Esophagus (tissue), 2 donors: ENCODE measurements around the gene C17orf107. TPM values are rescaled to one million over a fixed set of nuclear protein-coding genes. Genes with fewer than 3 reads are reported as not detected.
"Not testable (repeated sequence)": the region's sequence is repeated elsewhere in the genome, so short reads cannot be mapped to it uniquely, and the experiment has no call there.

ENCODE experiments used
- H3K27ac ChIP-seq, 2 donors: one replicate each; pipeline ENCODE4 v1.5.1; 2013; ENCODE audit warnings: low read depth in 2 of 2, mild to moderate bottlenecking in 2 of 2, inconsistent platforms in 1 of 2, low read length in 1 of 2, moderate library complexity in 1 of 2
- H3K27me3 ChIP-seq, 2 donors: one replicate each; pipeline ENCODE4 v1.6.1; 2013; ENCODE audit warnings: low read length in 2 of 2, control low read depth in 1 of 2, mild to moderate bottlenecking in 1 of 2; ENCODE audit not compliant: insufficient read depth in 2 of 2, control insufficient read depth in 1 of 2
- H3K36me3 ChIP-seq, 2 donors: one replicate each; pipeline ENCODE4 v1.6.1; 2013; ENCODE audit warnings: low read length in 1 of 2; ENCODE audit not compliant: control insufficient read depth in 2 of 2, insufficient read depth in 2 of 2
- H3K4me1 ChIP-seq, 2 donors: one replicate each; pipeline ENCODE4 v1.6.1; 2013; ENCODE audit warnings: low read length in 1 of 2; ENCODE audit not compliant: control insufficient read depth in 2 of 2, insufficient read depth in 2 of 2
- H3K4me3 ChIP-seq, 2 donors: one replicate each; pipeline ENCODE4 v1.5.1; 2013; ENCODE audit warnings: low read length in 2 of 2, mild to moderate bottlenecking in 2 of 2, low read depth in 1 of 2, moderate library complexity in 1 of 2
- H3K9me3 ChIP-seq, 2 donors: one replicate each; pipeline ENCODE4 v1.6.1; 2013; ENCODE audit warnings: mild to moderate bottlenecking in 2 of 2, low read depth in 1 of 2, low read length in 1 of 2, moderate library complexity in 1 of 2; ENCODE audit not compliant: control insufficient read depth in 2 of 2, insufficient read depth in 1 of 2
- WGBS, 2 donors: extraction: QIAGEN DNeasy Blood & Tissue Kit; methylation state at CpG; one replicate each; pipeline ENCODE4 v1.1.7; 2013; 5-methylcytosine and 5-hydroxymethylcytosine counted together
- polyA plus RNA-seq, 2 donors: library from polyadenylated mRNA; stranded (reverse); fragments of 200-250 nt; gene quantifications; one replicate each; pipeline ENCODE4 v1.2.3, GENCODE V29; 2013
- donor health status: healthy with polysubstance abuse.
- donor health status: Bipolar disorder and iron deficiency.

Gene C17orf107
- under 1 TPM; 0.58 to 0.71 TPM for polyA plus RNA-seq

DNA sequence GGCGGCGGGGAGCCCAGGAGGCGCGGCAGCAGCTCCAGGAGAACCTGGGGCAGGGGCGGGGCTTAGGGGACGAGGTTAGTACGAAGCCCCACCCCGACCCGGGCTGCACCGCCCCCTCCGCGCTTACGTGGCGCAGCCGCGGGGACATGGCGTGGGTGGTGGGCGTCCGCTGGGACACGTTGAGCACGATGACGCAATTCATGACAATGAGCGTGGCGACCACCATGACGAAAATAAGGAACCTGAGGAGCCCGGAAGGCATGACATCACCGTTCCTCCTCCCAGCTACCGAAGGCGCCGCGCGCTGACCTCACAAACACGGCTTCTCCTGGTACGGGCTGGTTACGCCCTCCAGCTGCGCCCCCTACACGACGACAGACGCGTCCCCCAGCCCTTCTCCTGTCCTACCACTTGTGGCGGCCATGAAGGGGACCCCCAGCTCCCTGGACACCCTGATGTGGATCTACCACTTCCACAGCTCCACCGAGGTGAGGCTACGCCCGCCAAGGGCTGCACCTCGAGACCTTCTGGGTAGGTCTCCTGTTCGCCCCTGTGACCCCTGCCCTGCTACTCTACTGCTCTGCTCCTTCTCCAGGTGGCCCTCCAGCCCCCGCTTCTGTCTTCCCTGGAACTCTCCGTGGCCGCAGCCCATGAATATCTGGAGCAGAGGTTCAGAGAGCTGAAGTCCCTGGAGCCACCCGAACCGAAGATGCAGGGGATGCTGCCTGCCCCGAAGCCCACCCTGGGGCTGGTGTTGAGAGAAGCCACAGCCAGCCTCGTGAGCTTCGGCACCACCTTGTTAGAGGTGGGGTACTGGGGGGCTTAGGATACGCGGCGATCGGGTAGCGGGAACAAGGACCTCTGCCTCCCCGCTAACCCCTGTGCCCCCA is at the start of gene C17orf107:
C17orf107 (plus strand) TSS at position 196 of the 890 bp plus-strand sequence; CDS start at position 423, 227 bp downstream.
- Histone ChIP-seq H3K27ac (no peak within 1 kb of the TSS), H3K9me3 (no peaks in the 10 kb centered on the region), H3K36me3 (peaks cover 7 to 32% of the 10 kb centered on the region in 2 donors), H3K4me3 (peak within 1 kb of the TSS; percentile 30 to 51), H3K4me1 (peaks cover 0 to 17% of the 10 kb centered on the region in 2 donors), H3K27me3 (no peaks in the 10 kb centered on the region)
- WGBS, 2 donors, result 8 to 9% methylated on average over 50 to 60 of the region's 60 CpGs

DNA sequence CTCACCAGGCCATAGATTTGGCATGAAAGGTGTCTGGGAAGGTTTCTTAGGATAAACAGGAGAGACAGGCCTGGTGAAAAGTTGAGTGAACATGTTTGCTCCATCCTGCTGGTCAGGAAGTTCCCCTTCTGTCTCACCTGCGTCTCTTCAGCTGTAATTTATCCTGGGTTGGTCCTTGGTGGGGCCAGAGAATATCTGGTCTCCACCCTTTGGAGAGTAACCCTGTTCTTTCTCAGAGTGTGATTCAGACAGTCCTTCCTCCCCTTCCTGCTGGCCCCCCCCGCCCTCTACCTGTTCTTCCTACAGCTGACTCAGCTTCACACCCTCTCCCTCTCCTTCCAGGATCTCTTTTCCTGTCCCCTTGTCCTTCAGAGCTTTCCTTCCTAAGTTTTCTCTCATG is 49.1 kb upstream of the C17orf107 start:
- Histone ChIP-seq H3K27me3 (no peaks in the 10 kb centered on the region), H3K36me3 (peaks cover 0 to 2% of the 10 kb centered on the region in 2 donors), H3K4me1 (peaks cover 7 to 39% of the 10 kb centered on the region in 2 donors), H3K9me3 (no peaks in the 10 kb centered on the region), H3K4me3 (no peak overlapping the region), H3K27ac (peak overlapping the region; percentile 92 to 97)
- WGBS, 2 donors, result 53 to 61% methylated on average over 2 of the region's 2 CpGs

DNA sequence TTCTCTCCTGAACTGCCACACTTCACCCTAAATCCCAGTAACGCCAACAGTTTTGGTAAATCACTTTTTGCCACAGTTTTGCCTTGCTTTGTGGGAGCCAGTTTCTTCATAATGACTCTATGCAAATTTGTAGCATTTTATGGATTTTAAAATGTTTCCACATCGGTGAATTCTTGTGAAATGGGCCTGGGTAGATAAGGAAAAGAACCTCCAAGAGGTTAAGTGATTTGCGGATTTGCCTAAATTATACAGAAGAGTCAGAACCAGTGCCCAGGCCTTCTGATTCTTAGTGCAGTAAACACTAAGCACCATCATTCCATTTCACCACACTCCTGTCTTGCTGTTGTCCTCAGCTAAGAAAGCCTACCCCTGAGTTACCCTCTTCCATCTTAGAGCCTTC is 48.3 kb upstream of the C17orf107 start:
- WGBS, 2 donors, result 82 to 83% methylated on average over 3 of the region's 3 CpGs
- Histone ChIP-seq H3K27me3 (no peaks in the 10 kb centered on the region), H3K4me3 (no peak overlapping the region), H3K27ac (peak overlapping the region; percentile 92 to 97), H3K4me1 (peaks cover 4 to 35% of the 10 kb centered on the region in 2 donors), H3K36me3 (peaks cover 0 to 2% of the 10 kb centered on the region in 2 donors), H3K9me3 (no peaks in the 10 kb centered on the region)

DNA sequence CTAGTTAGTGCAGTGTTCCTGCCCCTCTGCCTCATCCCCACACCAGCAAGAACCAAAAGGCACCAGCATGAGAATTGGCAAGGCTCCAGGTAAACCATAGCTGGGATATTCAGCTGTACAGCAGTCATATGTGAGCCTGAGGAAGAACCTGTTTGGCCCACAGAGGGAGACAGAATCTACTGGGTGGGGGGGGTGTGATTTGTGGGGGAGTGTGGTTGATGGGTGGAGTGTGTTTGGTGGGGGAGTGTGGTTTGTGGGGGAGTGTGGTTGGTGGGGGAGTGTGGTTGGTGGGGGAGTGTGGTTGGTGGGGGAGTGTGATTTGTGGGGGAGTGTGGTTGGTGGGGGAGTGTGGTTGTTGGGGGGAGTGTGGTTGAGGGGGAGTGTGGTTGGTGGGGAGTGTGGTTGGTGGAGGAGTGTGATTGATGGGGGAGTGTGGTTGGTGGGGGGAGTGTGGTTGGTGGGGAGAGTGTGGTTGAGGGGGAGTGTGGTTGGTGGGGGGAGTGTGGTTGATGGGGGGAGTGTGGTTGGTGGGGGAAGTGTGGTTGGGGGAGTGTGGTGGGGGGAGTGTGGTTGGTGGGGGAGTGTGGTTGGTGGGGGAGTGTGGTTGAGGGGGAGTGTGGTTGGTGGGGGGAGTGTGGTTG is 46.6 kb upstream of the C17orf107 start:
- Histone ChIP-seq H3K27me3 (no peaks in the 10 kb centered on the region), H3K27ac (peak overlapping the region; percentile 93 to 99), H3K4me3 (no peak overlapping the region), H3K9me3 (no peaks in the 10 kb centered on the region), H3K4me1 (peaks cover 6 to 33% of the 10 kb centered on the region in 2 donors), H3K36me3 (no peaks in the 10 kb centered on the region)

DNA sequence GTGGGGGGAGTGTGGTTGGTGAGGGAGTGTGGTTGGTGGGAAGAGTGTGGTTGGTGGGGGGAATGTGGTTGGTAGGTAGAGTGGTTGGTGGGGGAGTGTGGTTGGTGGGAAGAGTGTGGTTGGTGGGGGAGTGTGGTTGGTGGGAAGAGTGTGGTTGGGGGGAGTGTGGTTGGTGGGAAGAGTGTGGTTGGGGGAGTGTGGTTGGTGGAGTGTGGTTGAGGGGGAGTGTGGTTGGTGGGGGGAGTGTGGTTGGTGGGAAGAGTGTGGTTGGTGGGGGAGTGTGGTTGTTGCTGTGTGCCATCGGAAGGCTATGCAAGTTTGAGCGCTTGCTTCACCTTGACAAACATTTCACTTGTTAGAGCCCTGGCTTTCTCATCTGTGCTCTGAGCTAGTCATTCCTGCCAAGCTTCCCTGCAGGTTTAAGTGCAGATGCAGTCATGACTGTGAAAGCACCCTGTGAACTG is 46.1 kb upstream of the C17orf107 start:
- Histone ChIP-seq H3K27me3 (no peaks in the 10 kb centered on the region), H3K9me3 (no peaks in the 10 kb centered on the region), H3K4me3 (peak overlapping the region in 1 of 2 donors; percentile 22), H3K36me3 (no peaks in the 10 kb centered on the region), H3K4me1 (peaks cover 6 to 33% of the 10 kb centered on the region in 2 donors), H3K27ac (peak overlapping the region; percentile 93 to 99)
- 57 to 68% methylated on average over 2 of the region's 2 CpGs for WGBS, 2 donors

DNA sequence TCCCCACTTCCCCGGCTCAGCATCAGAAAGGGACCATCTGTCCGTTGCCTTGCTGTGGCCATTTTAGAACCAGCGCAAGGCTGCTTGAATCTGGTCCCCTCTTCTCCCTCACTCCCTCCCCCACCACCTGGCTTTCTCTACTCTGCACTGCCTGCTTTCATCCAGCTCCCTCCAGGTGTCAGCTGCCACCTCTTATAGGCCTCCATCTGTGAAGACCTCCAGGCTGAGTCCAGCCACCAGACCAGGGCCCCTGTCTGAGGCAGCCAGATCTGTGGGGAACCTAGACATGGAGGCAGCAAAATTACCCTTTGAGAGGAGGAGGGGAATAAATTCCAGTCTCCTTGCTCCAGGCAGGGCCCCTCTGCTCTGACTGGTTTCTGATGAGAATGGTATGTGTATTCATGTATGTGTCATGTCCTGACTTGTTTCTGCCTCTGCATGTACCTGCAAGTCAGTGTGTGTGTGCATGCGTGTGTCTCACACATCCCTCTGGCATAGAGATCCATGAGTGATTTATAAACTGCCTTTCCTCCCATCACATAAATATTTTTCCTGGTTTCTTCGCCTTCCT is 45.1 kb upstream of the C17orf107 start:
- Histone ChIP-seq H3K36me3 (no peaks in the 10 kb centered on the region), H3K9me3 (no peaks in the 10 kb centered on the region), H3K4me1 (peaks cover 6 to 31% of the 10 kb centered on the region in 2 donors), H3K4me3 (peak overlapping the region in 1 of 2 donors; percentile 28), H3K27me3 (no peaks in the 10 kb centered on the region), H3K27ac (peak overlapping the region; percentile 93 to 99)
- WGBS, 2 donors, result 57 to 58% methylated on average over 5 of the region's 5 CpGs

DNA sequence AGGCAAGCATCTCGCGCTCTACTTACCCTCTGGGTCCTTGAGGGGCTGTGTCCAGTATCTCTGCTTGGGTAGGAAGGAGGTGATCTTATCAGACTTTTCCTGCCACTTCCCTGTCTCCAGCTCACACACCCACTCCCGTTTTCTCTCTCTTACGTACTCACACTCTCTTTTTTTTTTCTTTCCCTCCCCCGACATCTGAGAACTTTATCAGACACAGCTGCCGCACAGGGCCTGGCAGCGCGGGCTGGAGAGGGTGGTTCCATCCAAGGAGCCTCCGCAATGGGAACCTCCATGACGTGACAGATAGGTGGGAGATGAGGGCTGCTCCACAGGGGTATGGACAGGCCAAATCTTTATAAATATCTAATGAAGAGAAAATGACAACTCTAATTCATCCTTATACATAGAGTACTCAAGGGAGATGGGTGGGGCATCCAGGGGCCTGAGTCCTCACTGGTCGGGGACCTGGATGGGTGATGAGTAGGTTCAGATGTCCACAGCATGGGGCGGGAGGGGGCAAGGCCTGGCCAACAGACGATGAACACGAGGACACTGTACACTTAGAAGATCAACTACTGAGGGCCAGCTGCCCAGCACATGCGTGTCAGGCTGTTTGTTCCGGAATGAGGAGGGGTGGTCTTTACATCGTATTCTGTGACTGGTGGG is 42.9 kb upstream of the C17orf107 start:
- Histone ChIP-seq H3K27ac (peak overlapping the region; percentile 11 to 64), H3K36me3 (peaks cover 0 to 4% of the 10 kb centered on the region in 2 donors), H3K27me3 (no peaks in the 10 kb centered on the region), H3K9me3 (no peaks in the 10 kb centered on the region), H3K4me1 (peaks cover 8 to 29% of the 10 kb centered on the region in 2 donors), H3K4me3 (no peak overlapping the region)
- 86 to 88% methylated on average over 17 of the region's 17 CpGs for WGBS, 2 donors

DNA sequence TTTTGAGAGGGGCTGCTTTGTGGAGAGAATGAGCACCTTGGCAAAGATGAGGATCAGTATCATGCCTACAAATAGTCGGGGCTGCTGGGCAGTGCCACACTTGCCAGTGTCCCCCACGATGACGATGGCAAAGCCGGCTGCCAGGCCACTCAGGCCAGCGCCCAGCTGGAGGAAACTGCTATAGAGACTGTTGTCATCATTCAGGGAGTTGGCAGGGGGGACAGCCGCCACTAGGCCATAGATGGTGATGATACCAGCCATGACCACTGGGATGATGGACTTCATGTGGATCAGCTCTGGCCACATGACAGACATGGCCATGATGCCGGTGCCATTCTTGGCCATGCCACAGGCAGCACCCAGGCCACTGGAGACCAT is 42.4 kb upstream of the C17orf107 start:
- peaks cover 0 to 4% of the 10 kb centered on the region in 2 donors for H3K36me3 ChIP-seq
- H3K4me3 ChIP-seq, result no peak overlapping the region
- no peaks in the 10 kb centered on the region for H3K27me3 ChIP-seq
- WGBS, 2 donors, result 89 to 91% methylated on average over 7 of the region's 7 CpGs
- H3K4me1 ChIP-seq, result peaks cover 8 to 27% of the 10 kb centered on the region in 2 donors
- H3K9me3 ChIP-seq, result no peaks in the 10 kb centered on the region
- peak overlapping the region in 1 of 2 donors; percentile 83 for H3K27ac ChIP-seq

DNA sequence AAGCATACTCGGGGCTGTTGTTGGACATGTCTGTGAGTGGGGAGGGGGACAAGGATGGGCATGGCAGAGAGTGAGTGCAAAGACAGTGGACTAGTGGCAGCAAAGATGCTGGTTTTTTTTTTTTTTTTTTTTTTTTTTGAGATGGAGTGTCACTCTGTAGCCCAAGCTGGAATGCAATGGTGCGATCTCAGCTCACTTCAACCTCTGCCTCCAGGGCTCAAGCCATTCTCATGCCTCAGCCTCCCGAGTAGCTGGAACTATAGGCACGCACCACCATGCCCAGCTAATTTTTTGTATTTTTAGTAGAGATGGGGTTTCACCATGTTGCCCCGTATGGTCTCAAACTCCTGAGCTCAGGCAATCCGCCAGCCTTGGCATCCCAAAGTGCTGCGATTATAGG is 42.0 kb upstream of the C17orf107 start:
- H3K27me3 ChIP-seq, H3K9me3 ChIP-seq, H3K4me3 ChIP-seq, H3K36me3 ChIP-seq: not testable (repeated sequence)
- peak overlapping the region; percentile 79 to 83 for H3K27ac ChIP-seq
- peaks cover 8 to 25% of the 10 kb centered on the region in 2 donors for H3K4me1 ChIP-seq
- WGBS, 2 donors, result 66 to 67% methylated on average over 6 to 7 of the region's 7 CpGs
